ENCODE data around the gene C2CD5. TPM values are rescaled to one million over a fixed set of nuclear protein-coding genes. Genes with fewer than 3 reads are reported as not detected.

Gene C2CD5
- total and polyA plus RNA-seq, 8 donors: 34.4 to 98.3 (median 75.6) TPM

- Histone ChIP-seq H3K36me3 (peaks cover 0 to 4% of the 10 kb centered on the region in 2 donors), H3K9me3 (no peaks in the 10 kb centered on the region), H3K4me3 (no peak overlapping the region), H3K4me1 (no peaks in the 10 kb centered on the region), H3K27ac (no peak overlapping the region), H3K27me3 (no peaks in the 10 kb centered on the region)
- ATAC-seq (no peak), DNase-seq (no peak)
- TF ChIP-seq CTCF (IDR thresholded peaks at IDR 0.05): no peak
- intact Hi-C loops (cut with DNase I): no loop called here
These were observed 82.6 kb downstream of the C2CD5 start for GRCh38 chr12:22461786-22462185.

- H3K27ac ChIP-seq: no peak overlapping the region
- intact Hi-C loops (cut with DNase I): no loop called here
- no peak overlapping the region for H3K4me3 ChIP-seq
- peak; percentile 37 to 39 for TF ChIP-seq CTCF (IDR thresholded peaks at IDR 0.05)
- H3K36me3 ChIP-seq: peaks cover 0 to 4% of the 10 kb centered on the region in 2 donors
- H3K4me1 ChIP-seq: no peaks in the 10 kb centered on the region
- no peaks in the 10 kb centered on the region for H3K27me3 ChIP-seq
- no peaks in the 10 kb centered on the region for H3K9me3 ChIP-seq
- ATAC-seq (peak; percentile 81), DNase-seq (peak in 1 of 4 donors; percentile 47)
These were observed 84.4 kb downstream of the C2CD5 start for GRCh38 chr12:22459838-22460490.

- intact Hi-C loops (cut with DNase I): no loop called here
- Histone ChIP-seq H3K36me3 (peaks cover 0 to 4% of the 10 kb centered on the region in 2 donors), H3K4me1 (no peaks in the 10 kb centered on the region), H3K9me3 (no peaks in the 10 kb centered on the region), H3K27me3 (no peaks in the 10 kb centered on the region), H3K4me3 (no peak overlapping the region), H3K27ac (no peak overlapping the region)
- DNase-seq: peak in 1 of 4 donors; percentile 56
- no peak for ATAC-seq
- no peak for TF ChIP-seq CTCF (IDR thresholded peaks at IDR 0.05)
These were observed 85.9 kb downstream of the C2CD5 start for GRCh38 chr12:22458298-22458937.

- Histone ChIP-seq H3K36me3 (peaks cover 0 to 4% of the 10 kb centered on the region in 2 donors), H3K9me3 (no peaks in the 10 kb centered on the region), H3K4me1 (no peaks in the 10 kb centered on the region), H3K27ac (no peak overlapping the region), H3K27me3 (no peaks in the 10 kb centered on the region), H3K4me3 (no peak overlapping the region)
- no peak for TF ChIP-seq CTCF (IDR thresholded peaks at IDR 0.05)
- DNase-seq (no peak), ATAC-seq (no peak)
- intact Hi-C loops (cut with DNase I): no loop called here
These were observed 87.3 kb downstream of the C2CD5 start for GRCh38 chr12:22457085-22457484.

GRCh38 chr12:22453511-22453910 is 90.8 kb downstream of the C2CD5 start:
- TF ChIP-seq CTCF (IDR thresholded peaks at IDR 0.05): no peak
- Histone ChIP-seq H3K4me3 (no peak overlapping the region), H3K4me1 (no peaks in the 10 kb centered on the region), H3K27ac (no peak overlapping the region), H3K9me3 (no peaks in the 10 kb centered on the region), H3K27me3 (no peaks in the 10 kb centered on the region), H3K36me3 (peaks cover 0 to 4% of the 10 kb centered on the region in 2 donors)
- intact Hi-C loops (cut with DNase I): no loop called here
- ATAC-seq: no peak
- no peak for DNase-seq
